ENCODE results near the gene STK32B.

GRCh38 chr4:5395781-5396180 is 344.5 kb downstream of the STK32B start:
- TF ChIP-seq POLR2A (IDR thresholded peaks at IDR 0.05) (no peak), CTCF (IDR thresholded peaks at IDR 0.05) (no peak), POLR2AphosphoS5 (IDR thresholded peaks at IDR 0.05) (no peak), EP300 (IDR thresholded peaks at IDR 0.05) (no peak)

Data from upper lobe of left lung (tissue), 4 donors.